HG03139 (cell line): ENCODE measurements around the gene GADD45GIP1.

Experiments
- ATAC-seq: cut with Tn5 transposase; IDR thresholded peaks from one replicate; pipeline ENCODE4 v1.9.1; 2021; ENCODE audit not compliant: unreplicated experiment

The GADD45GIP1 gene

DNA sequence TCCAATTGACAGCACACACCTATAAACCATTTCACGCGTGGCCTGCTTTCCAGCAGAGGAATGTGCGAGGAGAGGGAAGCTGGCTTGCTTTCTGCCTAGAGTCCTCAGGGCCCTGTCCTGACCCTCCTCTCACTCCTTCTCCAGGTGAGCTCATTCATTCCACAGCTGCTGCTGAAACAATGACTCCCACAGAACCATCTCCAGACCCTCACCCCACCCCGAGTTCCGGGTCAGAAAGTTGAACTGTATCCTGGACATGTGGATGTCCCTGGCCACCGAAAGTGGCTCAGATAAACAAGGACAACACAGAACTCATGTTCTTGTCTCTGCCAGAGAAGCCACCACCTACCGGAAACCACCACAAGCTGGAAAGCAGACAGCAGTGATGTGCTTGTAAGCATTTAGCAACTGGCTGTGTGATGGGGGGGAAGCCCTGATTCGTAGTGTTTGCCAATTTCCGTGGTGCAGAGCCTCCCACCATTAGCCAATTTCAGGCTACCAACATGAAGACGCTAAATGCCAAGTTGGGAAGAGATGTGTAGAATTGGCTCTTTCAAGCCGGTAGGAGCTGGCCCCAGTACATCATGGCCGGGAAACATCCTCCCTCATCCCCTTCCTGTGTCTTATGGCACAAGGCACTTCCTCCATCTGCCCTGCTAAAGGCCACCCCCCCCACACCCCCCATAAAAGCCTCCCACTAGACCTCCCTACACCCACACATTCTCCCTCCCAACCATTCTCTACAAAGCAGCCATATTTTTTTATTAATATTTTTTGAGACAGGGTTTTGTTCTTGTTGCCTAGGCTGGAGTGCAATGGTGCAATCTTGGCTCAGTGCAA lies 43.0 kb downstream of the GADD45GIP1 start:
- ATAC-seq = no peak

DNA sequence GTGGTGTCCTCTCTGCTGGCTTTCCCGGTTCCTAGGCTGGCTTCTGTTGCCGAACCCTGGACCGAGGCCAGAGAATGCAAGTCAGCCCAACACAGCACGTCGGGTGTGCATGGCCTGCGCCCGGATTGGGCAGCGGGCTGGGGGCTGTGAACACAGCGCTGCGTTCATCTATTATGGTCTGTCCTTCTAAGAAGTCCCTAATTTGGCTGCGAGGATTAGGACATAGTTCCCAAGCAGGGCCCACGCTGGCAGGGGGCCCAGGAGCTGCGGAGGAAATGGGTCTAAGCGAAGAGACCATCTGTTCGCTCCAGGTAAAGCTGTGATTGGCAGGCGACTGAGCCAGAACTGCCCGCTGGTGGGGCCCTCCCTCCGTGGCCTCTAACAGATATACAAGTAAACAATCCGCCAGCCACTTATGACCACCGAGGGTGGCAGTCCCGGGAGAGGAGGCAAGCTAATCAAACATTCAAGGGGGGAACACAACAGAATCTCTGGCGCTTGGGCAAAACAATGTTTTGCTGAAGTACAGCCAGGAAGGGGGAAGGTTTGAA lies 43.9 kb downstream of the GADD45GIP1 start:
- ATAC-seq = no peak

DNA sequence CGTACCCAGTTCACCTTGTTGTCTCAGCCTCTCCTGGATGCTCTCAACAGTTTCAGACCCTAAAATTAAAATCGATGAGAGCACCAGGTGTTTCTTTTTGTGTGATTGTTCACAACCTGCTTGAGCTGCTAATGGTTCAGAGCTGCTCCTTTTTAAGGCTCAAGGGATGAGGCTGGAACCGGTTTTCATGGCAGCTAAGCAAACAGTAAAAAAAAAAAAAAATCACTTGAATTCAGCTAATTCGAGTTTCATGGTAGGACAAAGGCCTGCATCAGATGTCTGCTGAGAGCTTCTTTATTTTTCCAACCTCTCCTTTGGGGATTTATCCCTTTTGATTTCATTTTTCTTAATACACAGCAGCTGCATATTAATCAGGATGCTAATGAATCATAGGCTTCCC lies 44.5 kb downstream of the GADD45GIP1 start:
- ATAC-seq = no peak

DNA sequence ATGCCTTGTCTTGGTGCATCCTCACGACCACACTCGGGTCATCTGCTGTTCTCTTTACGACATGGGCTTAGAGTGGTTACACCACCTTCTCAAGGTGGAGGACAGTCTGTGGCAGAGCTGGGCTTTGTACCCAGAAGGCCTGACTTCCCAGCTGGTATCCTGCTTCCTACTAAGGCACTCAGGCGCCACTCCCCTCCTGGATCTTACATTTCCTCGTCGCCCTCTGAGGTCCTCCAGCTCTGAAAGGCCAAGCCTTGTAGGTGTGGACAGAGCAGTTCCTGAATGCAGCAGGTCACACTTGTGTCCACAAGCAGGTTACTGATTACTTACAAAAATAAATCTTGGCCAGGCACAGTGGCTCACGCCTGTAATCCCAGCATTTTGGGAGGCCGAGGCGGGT lies 49.9 kb downstream of the GADD45GIP1 start:
- no peak for ATAC-seq
